ENCODE results near the gene COX5A.
"Not testable (repeated sequence)": the region's sequence is repeated elsewhere in the genome, so short reads cannot be mapped to it uniquely, and the experiment has no call there.

The COX5A gene

GRCh38 chr15:74955017-74955416 is 17.1 kb upstream of the COX5A start:
- DNase-seq, result no peak

- DNase-seq, result no peak
Observed at GRCh38 chr15:74954515-74954914, 16.6 kb upstream of the COX5A start.

- DNase-seq, result no peak
Observed at GRCh38 chr15:74951006-74951405, 13.1 kb upstream of the COX5A start.

- DNase-seq, result peak; percentile 55 to 77
Observed at GRCh38 chr15:74950078-74950908, 12.4 kb upstream of the COX5A start.

- DNase-seq, result no peak
Observed at GRCh38 chr15:74937272-74937589, 642 bp downstream of the COX5A start.

GRCh38 chr15:74935193-74935592 is 2.7 kb downstream of the COX5A start:
- DNase-seq, result not testable (repeated sequence)

- DNase-seq, result no peak
Observed at GRCh38 chr15:74933573-74933972, 4.3 kb downstream of the COX5A start.

- DNase-seq, result no peak
Observed at GRCh38 chr15:74928771-74929198, 9.1 kb downstream of the COX5A start.

- DNase-seq, result no peak
Observed at GRCh38 chr15:74924525-74924924, 13.3 kb downstream of the COX5A start.

GRCh38 chr15:74920456-74920855 is 17.4 kb downstream of the COX5A start:
- no peak for DNase-seq

GRCh38 chr15:74917676-74918075 is 20.2 kb downstream of the COX5A start:
- no peak for DNase-seq

GRCh38 chr15:74913799-74914198 is 24.1 kb downstream of the COX5A start:
- DNase-seq, result not testable (repeated sequence)

GRCh38 chr15:74913041-74913440 is 24.8 kb downstream of the COX5A start:
- no peak for DNase-seq

GRCh38 chr15:74908635-74909034 is 29.2 kb downstream of the COX5A start:
- no peak for DNase-seq

GRCh38 chr15:74907163-74907870 is 30.6 kb downstream of the COX5A start:
- no peak for DNase-seq

- peak; percentile 72 to 90 for DNase-seq
Observed at GRCh38 chr15:74906450-74907162, 31.3 kb downstream of the COX5A start, which contains the start of gene FAM219B. TSS of gene FAM219B (minus strand) at chr15:74906851. CDS start at chr15:74906800, 51 bp downstream.

- DNase-seq, result no peak
Observed at GRCh38 chr15:74906067-74906449, 31.8 kb downstream of the COX5A start.

GRCh38 chr15:74904190-74904805 is 33.6 kb downstream of the COX5A start:
- DNase-seq, result no peak

GRCh38 chr15:74903676-74904075 is 34.2 kb downstream of the COX5A start:
- no peak for DNase-seq

- no peak for DNase-seq
Observed at GRCh38 chr15:74902295-74903075, 35.4 kb downstream of the COX5A start.

GRCh38 chr15:74901612-74902063 is 36.2 kb downstream of the COX5A start:
- peak in 1 of 2 experiments; percentile 80 for DNase-seq

- DNase-seq, result no peak
Observed at GRCh38 chr15:74897300-74897701, 40.6 kb downstream of the COX5A start.
